GM21723 (cell line): ENCODE data around the gene GLT6D1.
"Not testable (repeated sequence)": the region's sequence is repeated elsewhere in the genome, so short reads cannot be mapped to it uniquely, and the experiment has no call there.

Experiments
- ATAC-seq: cut with Tn5 transposase; IDR thresholded peaks from one replicate; pipeline ENCODE4 v1.9.1; 2021; ENCODE audit warnings: mild to moderate bottlenecking, moderate library complexity; ENCODE audit not compliant: unreplicated experiment

Gene GLT6D1

DNA sequence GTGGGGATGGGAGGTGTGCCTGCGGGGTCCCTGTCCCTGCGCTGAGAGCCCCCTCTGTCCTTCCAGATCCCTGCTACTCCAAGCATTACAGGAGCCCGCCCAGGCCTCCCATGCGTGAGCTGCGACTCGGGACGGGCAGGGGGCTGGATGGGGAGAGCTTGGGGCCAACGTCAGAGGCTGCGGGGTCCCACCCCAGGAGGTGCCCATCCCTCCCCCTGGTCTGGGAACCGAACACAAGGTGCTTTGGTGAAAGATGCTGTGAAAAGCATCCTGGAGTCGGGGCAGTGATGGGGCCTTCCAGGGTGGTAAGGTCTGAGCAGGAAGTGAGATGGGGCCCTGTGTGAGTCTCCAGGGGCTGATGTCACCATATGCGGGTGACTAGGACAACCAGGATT is 26.5 kb upstream of the GLT6D1 start:
- no peak for ATAC-seq

DNA sequence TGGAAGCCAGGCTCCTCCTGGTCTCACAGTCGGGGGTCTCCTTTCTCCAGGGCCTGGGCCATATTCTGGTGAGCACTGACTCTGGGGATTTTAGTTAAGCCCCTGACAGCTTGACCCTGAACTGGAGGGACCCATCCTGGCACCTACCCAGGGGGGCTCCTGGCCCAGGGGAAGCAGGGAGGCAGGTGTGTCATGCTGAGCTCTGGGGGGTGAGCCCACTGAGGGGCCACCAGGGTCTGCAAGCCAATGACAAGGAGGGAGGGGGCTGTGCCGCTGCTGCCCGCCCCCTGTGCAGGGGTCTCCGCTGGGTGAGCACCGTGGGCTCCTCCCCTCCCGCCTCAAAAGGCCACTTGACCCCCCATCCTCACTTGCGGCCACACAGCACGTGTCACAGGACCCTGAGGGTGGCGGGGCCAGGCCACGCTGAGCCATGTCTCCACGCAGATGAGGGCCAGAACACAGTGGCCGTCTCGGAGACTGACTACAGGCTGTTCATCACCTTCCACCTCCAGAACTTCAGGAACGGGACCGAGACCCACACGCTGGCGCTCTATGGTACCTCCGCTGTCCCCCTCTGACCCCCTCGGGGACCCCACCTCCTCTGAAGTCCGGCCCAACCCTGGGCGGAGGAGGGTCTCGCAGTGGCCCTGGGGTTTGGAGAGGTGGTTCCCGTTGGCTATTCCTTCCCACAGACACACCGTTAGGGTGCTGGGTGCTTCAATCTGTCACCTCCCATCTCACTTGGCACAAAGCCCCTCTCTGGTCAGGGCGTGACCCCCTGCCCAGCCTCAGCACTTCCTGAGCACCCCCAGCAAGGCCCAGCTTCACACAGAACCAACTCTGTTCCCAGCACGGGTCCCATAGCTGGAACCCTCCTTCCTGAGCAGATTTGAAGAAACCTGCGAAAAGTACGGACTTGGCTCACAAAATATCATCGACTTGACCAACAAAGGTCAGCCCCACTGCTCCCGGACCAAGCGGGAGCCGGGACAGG is 25.8 kb upstream of the GLT6D1 start:
- no peak for ATAC-seq

DNA sequence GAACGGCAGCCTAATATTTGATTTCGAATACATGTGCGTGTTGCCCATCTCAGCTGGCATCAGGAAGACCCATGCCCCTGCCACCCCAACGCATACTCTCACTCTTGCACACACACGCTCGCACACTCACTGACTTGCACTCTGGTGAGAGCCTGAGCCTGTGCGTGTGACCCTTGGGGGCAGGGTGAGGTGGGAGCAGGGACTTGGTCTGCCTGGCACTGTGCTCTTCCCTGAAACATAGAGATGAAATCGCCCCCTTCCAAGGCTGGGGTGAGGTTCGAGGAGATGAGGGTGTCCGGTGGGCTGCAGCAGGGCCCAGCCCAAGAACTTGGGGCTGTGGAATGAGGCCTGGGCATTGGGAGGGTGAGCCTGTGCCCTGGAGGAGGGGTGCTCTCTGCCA is 24.9 kb upstream of the GLT6D1 start:
- ATAC-seq: no peak

DNA sequence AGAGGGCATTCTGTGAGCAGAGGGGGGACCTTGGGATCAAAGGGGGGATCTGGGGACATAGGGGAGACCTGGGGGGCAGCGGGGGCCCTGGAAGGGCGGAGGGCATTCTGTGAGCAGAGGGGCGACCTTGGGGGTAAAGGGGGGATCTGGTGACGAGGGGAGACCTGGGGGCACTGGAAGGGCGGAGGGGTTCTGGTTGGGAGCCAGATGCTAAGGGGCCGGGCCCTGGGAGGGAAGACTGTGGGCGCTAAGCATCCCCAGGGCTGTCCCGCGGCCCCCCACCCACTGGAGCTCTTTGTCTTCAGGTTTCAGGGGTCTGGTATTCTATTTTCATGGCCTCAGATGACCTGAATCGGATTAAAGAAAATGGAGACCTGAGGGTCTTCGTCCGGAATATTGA is 24.5 kb upstream of the GLT6D1 start:
- no peak for ATAC-seq

GRCh38 chr9:135663451-135663770 is 24.1 kb upstream of the GLT6D1 start:
- no peak for ATAC-seq

DNA sequence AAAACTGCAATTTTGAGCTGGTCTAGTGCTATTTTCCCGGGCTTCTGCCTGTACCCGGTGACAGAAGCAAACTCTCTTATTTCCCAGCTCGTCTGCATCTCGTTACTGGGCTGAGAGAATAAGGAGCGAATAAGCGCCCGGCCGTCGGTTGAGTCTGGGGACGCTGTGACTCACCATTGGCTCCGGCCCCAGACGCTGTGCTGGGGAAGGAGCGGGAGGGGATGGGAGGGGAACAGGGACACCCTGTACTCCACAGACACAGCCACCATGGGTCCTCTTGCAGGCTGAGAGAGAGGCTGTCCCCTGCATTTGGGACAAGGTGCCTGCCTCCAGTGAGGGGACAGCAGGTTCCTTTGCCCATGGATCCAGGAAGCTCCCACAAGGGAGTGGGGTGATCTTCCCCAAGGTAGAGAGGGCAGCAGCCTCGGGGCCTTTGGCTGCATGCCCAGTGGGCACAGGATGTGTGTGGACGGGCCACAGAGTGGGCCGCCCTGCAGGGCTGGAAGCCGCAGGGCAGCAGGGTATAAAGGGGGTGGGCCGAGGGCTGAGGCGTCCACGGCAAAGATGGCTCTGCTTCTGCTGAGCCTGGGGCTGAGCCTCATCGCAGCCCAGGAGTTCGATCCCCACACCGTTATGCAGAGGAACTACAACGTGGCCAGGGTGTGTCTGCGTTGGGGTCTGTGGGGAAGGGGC is 23.6 kb upstream of the GLT6D1 start, which contains the start of gene LCN9:
Gene LCN9 (plus strand): TSS at position 552 of the 693 bp plus-strand sequence. CDS start 13 bp downstream, at position 565.
- no peak for ATAC-seq

DNA sequence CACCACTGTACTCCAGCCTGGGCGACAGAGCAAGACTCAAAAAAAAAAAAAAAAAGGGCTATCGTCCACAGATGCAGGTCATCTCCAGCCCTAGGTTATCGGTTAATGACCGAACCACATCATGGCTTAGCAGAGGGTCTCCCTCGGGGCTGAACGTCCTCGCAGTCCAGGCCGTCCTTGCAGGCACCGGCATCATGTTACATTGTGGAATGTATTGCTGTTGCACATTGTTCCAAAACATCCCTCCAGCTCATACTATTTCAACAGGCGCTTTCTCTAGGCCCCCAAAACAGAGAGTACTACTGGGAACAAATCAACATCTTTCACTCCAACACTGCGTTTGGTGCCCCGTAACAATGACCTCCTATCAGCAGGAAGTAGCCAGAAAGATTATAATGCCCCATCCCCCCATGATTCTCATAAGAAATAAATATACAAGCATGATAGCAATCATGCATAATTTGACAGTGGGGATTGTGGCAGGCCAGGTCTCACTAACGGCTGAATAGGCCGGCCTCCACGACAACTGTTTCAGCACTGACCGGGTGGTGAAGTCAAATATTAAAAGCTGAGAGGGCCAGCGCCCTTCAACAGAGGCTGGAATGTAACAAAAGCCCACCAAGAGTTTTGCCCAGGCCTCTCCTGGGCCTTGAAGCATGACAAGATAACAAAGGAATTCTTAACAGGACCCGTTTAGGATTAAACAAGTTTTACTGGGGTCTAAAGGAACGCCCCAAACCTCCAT is 22.6 kb upstream of the GLT6D1 start:
- no peak for ATAC-seq

DNA sequence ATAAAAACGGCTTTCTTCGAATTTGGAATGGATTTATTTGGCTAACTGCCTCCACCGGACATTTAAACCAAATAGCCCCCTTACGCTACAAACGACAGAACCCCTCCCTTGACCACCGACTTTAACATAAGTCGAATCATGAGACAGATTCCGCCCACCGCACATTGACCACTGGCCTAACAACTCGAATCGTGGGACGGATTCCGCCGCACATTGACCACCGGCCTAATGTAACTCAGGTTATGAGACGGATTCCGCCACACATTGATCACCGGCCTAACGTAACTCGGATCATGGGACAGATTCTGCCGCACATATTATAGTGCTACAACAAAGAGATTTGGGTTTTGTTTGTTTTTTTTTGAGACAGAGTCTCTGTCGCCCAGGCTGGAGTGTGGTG is 21.1 kb upstream of the GLT6D1 start:
- ATAC-seq: no peak

DNA sequence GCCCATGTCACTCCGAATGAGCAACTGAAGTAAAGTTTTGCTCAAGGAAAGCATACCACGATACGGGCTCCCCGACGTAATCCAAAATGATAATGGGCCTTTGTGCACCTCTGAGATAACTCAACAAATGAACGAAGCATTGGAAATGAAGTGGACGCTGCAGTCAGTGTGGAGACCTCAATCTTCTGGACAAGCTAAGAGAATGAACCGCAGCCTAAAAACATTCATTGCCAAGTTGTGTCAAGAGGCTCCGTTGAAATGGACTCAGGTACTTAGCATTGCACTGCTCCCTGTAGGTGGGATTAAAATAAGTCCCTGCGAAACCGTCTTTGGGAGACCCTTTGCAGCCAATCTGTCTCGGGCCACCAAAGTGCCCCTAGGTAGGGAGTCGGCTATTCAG is 19.9 kb upstream of the GLT6D1 start:
- ATAC-seq: no peak

GRCh38 chr9:135657416-135657815 is 18.1 kb upstream of the GLT6D1 start:
- no peak for ATAC-seq

DNA sequence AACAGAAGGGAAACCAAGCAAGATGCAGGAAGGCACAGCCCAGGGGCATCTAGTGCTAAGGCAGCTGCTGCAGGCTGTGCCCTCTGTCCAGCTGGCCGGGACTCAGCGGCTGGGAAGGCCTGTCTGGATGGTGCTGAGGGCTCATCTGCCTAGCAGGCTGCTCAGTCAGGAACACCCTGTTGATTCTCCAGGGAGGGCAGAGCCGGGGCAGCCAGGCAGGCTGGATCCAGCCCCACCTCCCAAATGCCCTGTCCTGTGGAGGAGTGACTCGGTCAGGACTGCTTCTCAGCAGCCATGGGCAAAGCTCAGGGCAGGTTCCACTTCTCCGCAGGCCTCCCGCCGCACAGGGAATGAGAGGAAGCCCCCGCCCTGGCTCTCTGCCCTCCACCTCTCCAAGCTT is 16.0 kb upstream of the GLT6D1 start:
- no peak for ATAC-seq

DNA sequence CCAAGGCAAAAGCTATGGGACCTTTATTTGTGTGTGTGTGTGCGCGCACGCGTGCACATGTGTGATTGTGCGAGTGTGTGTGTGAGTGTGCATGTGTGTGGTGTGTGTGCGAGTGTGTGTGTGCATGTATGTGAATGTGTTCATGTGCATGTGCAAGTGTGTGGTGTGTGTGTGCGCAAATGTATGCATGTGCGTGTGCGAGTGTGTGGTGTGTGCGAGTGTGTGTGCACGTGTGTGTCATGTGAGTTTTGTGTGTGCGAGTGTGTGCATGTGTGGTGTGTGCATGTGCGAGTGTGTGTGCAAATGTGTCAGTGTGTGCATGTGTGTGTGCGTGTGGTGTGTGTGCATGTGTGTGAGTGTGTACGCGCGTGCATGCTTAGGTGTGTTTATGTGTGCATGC is 11.1 kb upstream of the GLT6D1 start:
- no peak for ATAC-seq

GRCh38 chr9:135649508-135649907 is 10.2 kb upstream of the GLT6D1 start:
- no peak for ATAC-seq

DNA sequence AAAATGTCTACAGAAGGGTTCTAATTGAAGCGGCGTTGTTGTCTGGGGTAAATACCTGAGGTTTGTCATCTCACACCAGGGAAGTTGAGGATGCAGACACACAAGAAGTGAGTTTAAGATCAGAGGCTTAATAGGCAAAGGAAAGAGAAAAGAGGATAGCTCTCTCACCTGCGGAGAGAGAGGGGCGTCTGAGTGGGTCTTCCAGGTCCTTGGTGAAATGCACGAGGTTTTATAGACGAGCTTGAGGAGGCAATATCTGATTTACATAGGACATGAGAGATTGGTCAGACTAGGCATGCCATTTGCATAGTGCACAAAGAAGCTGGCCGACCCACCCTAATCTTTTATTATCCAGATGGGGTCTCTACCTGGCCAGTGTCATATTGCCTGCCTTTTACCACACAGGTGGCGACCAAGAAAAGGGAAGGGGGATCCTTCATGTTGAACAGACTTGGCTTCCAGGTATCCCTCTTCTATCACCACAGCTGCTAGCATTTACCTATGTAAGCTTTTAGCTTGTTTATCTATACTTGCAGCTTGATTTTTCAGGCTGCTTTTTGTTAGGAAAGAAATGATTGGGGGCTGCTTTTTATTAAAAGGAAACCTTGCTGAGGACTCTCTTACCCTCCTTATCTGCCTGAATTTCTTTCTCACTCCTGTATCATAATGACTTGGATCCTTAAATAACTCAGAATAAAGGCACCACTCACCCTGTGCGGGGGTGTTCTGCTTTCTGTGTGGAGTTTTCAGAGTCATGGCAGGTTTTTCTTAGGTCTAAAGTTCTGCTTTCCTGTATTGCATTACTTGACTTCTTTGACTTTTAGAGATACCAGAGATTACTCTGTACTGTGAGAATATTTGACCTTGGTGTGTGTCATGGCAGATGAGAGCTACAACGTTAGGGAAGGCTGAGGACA is 9.4 kb upstream of the GLT6D1 start:
- no peak for ATAC-seq

DNA sequence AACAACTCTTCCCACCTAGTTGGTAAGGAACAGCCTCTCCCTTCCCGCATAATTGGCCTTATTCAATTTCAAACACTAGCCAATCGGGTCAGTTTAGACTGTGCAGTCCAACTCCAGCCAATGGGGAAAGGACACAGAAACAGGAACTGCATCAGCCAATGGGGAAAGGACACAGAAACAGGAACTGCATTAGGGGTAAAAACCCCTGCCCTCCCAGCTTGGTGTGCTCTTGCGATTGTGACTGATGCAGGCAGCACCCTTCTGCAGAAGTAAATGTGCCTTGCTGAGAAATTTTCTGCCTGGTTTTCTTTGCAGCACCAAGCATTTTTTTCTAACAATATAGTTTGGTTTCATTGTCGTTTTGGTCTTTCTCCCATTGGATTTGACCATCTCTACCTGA is 8.5 kb upstream of the GLT6D1 start:
- no peak for ATAC-seq

- no peak for ATAC-seq
Measured at GRCh38 chr9:135644631-135645218, 5.4 kb upstream of the GLT6D1 start.

- ATAC-seq: no peak
Measured at GRCh38 chr9:135641745-135642144, 2.4 kb upstream of the GLT6D1 start.

DNA sequence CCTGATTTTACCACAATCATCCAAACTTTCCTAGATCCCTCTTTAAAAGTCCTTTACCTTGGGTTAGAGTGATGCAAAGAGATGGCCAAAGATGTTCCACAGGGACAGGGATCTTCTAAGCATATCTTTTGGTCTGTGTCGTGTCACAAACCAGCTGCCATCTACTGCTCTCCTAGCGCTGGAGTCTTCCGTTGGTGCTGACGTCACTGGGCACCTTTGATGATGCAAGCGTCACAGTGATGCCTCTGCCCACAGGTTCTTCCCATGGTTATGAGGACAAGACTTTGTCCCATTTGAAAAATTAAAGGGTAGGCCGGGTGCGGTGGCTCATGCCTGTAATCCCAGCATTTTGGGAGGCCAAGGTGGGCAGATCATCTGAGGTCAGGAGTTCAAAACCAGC is 1.7 kb upstream of the GLT6D1 start:
- ATAC-seq: no peak

DNA sequence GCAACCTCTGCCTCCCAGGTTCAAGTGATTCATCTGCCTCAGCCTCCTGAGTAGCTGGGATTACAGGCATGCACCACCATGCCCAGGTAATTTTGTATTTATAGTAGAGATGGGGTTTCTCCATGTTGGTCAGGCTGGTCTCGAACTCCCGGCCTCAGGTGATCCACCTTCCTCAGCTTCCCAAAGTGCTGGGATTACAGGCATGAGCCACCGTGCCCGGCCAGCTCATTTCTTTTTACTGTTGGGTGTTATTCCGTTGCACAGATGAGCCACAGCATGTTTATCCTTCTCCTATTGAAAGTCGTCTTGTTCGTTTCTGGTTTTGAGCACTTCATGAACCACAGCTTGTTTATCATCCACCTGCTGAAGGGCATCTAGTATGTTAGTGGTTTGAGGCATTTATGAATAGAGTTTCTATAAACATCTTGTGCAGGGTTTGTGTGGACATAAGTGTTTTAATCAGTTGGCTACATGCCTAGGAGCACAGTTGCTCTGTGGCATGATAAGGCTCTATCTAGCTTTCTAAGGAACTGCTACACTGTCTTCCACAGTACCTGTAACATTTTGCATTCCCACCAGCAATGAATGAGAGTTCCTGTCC is 2.3 kb downstream of the GLT6D1 start:
- ATAC-seq: not testable (repeated sequence)

DNA sequence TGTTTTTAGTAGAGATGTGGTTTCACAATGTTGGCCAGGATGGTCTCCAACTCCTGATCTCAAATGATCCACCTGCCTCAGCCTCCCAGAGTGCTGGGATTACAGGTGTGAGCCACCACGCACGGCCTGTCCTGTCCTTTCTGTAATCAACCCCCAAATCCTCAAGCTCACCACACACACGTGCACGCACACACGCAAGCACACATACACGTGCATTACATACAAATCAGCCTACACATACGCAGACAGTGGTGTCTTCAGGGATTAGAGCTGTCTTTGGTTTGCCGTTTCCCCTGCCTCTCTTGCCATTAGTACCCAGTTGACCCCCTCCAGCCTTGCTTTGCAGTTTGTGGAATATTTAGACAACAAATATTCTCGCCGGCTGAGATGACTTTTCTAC is 6.5 kb downstream of the GLT6D1 start:
- no peak for ATAC-seq
